ENCODE data around the gene CAMK1D.

DNA sequence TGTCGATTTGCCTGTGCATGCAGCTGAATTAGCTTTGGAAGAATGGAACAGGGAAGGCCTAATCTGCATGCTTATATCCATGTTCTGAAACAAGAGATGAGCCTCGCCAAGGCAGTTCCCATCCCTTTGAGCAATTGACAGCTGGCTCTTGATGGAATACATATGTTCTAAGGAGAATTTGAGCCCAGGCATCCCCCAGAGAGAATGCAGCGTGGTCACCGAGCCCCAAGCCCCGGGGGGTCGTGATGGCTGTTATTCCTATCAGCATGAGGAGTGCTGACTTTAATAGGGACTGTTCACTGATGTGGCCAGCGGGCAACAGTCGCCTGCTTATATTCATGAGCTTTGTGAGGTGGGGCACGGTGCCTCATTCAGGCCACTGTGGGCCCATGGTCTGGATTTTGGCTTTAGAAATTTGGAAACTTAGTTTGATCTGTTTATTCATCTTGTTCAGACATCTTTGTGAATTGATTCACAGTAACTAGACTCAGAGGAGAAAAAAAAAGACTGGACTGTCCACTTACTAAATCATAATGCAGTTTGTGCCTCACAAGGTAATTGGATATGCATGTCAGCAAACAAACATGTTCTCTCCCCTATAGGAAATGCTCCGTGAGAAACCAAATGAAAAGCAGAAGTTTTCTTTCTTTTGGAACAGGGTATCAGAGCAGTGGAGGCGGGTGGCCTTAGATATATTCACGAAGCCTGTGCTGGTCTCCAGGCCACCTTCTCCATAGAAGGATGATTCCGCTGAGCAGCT, 447.2 kb downstream of the CAMK1D start:
- TF ChIP-seq, protein P1, sequence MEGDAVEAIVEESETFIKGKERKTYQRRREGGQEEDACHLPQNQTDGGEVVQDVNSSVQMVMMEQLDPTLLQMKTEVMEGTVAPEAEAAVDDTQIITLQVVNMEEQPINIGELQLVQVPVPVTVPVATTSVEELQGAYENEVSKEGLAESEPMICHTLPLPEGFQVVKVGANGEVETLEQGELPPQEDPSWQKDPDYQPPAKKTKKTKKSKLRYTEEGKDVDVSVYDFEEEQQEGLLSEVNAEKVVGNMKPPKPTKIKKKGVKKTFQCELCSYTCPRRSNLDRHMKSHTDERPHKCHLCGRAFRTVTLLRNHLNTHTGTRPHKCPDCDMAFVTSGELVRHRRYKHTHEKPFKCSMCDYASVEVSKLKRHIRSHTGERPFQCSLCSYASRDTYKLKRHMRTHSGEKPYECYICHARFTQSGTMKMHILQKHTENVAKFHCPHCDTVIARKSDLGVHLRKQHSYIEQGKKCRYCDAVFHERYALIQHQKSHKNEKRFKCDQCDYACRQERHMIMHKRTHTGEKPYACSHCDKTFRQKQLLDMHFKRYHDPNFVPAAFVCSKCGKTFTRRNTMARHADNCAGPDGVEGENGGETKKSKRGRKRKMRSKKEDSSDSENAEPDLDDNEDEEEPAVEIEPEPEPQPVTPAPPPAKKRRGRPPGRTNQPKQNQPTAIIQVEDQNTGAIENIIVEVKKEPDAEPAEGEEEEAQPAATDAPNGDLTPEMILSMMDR (IDR thresholded peaks at IDR 0.05; ENCODE audit: low read length), result no peak
- TF ChIP-seq EZH2 (optimal IDR thresholded peaks at IDR 0.05; ENCODE audit: low read depth, low read length) (no peak), EZH2phosphoT487 (IDR thresholded peaks at IDR 0.05; ENCODE audit: low read length) (no peak)
